H54 (cell line): ENCODE measurements around the gene RAD51.

Experiments used
- DNase-seq: peaks from one replicate; pipeline ENCODE4 v3.0.0; 2011; ENCODE audit warnings: low spot score, mixed read lengths; ENCODE audit not compliant: insufficient read length
- FAIRE-seq: peaks from 3 replicates; lab custom pipeline; 2011; peaks lifted over from hg19 to GRCh38; lab: Jason Lieb, UNC
- POLR2A ChIP-seq: IDR thresholded peaks from 2 replicates; pipeline ENCODE4 v1.6.1; 2011; ENCODE audit warnings: low read depth, mild to moderate bottlenecking, low read length

RAD51 gene

DNA sequence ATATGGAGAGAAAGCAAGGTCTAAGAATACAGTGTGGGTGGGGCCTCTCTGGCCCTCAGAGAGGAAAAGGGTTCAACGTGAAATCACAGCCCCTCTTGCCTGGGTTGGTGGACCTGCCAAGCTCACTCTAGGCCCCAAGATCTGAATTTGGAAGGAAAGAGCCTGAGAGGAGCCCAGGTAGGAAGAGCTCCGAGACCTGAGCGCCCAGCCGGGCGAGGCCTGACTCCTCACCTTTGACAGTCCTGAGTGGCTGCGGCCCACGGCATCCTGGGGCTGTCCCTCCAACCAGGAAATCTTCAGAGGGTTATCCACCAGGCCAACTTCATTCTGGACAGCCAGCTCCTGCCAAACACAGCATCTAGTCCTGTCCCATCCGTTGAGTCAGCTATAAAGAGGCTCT, 78.5 kb downstream of the RAD51 start:
- DNase-seq (no peak), FAIRE-seq (no peak)
- TF ChIP-seq POLR2A = no peak

DNA sequence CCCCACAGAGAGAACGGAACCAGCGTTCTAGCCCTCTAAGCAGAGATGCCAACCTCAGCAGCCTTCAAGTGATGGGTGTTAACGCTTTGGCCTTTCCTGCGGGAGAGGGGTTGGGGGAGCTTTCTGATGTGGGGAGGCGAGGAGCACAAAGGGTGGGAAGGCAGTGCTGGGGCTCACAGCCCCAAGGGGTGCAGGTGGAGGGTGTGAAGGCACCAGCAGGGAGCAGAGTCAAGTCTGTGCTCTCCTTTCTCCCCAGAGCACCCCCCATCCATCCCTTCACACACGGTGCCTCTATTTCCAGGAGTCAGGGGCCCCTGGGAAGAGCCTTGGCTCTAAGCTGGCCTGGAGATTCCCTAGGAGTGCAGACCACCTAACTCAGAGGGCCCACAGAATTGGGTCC, 78.9 kb downstream of the RAD51 start:
- FAIRE-seq = no peak
- no peak for TF ChIP-seq POLR2A
- no peak for DNase-seq

DNA sequence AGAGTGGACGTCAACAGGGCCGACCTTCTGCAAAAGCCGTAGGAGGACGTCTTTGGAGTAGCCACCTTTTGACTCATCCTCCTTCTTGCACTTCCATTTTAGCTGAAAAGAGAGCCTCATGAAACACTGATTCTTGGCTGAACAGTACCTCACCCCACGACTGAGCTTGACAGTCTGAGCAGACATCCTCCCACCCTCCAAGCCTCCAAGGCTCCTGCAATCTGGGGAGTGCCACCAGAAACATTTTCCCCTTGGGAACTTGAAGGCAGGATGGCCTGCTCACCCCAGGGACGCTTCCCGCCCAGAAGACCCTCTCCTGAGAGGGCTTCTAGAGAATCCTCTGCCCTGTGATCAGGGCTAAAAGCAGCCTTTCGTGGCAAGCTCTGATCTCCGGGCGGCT, 80.0 kb downstream of the RAD51 start:
- no peak for FAIRE-seq
- no peak for TF ChIP-seq POLR2A
- DNase-seq = no peak

DNA sequence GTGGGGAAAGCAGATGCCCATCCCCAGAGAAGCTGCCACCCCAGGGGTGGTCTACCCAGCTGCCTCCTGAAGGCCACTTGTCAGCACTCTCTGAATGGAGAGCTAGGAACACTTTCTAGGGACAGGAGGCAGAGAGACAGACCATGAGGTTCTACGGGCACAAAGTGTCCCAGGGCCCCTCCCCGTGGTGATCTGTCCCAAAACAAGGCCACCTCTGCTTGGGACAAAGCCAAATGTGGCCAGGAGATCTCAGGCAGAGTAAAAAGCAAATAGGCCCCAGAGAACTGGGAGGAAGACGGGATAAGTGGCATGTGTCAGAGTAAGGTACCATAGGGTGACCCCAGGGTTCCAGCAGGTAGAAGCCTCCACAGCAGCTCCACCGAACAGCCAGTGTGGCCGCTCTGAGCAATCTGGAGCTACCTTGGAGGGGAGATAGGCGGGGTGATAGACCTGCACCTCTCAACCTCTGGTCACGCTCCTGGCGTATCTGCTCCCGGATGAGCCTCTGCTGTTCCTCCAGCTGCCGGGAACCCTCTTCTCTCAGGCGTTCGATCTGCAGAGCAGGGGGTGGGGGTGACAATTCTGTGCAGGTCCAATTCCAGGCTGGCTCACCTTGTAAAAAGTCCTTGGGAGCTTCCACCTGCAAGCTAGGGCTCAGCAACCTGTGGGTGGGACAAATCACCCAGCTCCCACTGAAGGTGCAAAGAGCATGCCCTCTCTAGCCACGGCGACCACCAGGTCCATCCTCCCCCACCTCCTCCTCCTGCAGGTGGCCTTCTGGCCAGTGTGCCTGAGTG, 81.0 kb downstream of the RAD51 start:
- no peak for FAIRE-seq
- DNase-seq = no peak
- TF ChIP-seq POLR2A = no peak

DNA sequence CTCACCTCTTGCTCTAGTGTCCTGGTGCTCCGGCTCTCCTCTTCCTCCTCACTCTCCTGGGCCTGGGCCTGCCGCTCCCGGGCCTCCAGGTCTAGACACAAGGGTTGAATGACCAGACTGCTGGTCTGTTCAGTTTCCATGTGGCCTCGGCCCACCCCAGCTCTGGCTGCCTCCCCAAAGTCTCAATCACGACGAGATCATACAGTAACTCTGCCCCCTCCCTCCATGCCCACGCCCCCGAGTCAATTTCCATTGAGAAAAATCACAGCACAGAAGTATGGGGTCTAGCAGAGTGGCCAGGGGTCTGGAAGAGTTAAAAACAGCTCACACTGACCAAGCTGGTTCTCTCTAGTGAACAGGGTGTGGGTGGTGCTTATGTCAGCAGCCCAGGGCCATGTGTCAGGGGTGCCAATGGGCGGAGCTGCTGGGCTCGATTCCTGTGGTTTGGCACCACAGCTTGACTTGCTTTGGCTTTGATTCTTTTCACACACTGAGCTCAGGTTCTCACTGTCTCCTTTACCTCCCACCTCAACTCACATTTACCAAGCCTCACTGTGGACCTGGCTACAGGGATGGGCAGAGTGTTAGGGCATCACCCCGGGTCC, 81.7 kb downstream of the RAD51 start:
- FAIRE-seq (peak; percentile 94), DNase-seq (peak; percentile 77)
- TF ChIP-seq POLR2A = no peak
